HG02885 (cell line): ENCODE data around the gene BAX.

Source experiments
- ATAC-seq: cut with Tn5 transposase; IDR thresholded peaks from one replicate; pipeline ENCODE4 v1.9.1; 2021; ENCODE audit warnings: mild to moderate bottlenecking; ENCODE audit not compliant: unreplicated experiment, poor library complexity

The BAX gene

GRCh38 chr19:48961051-48961649 lies 6.5 kb downstream of the BAX start:
- no peak for ATAC-seq

- ATAC-seq = no peak
Measured at GRCh38 chr19:48961673-48962028, 7.0 kb downstream of the BAX start.

GRCh38 chr19:48962029-48962848 lies 7.6 kb downstream of the BAX start:
- ATAC-seq = peak; percentile 27

- ATAC-seq = no peak
Measured at GRCh38 chr19:48962849-48963165, 8.1 kb downstream of the BAX start.

- ATAC-seq = no peak
Measured at GRCh38 chr19:48963371-48964204, 8.9 kb downstream of the BAX start.

- ATAC-seq = no peak
Measured at GRCh38 chr19:48964205-48965039, 9.7 kb downstream of the BAX start.

GRCh38 chr19:48965040-48965805 lies 10.5 kb downstream of the BAX start, which contains the start of gene FTL:
TSS of gene FTL (plus strand) at chr19:48965309. CDS start at chr19:48965508, 199 bp downstream.
- ATAC-seq = peak; percentile 73

GRCh38 chr19:48965806-48966540 lies 11.3 kb downstream of the BAX start:
- ATAC-seq = peak; percentile 28

GRCh38 chr19:48966541-48967345 lies 12.1 kb downstream of the BAX start:
- no peak for ATAC-seq

- no peak for ATAC-seq
Measured at GRCh38 chr19:48967346-48968178, 12.9 kb downstream of the BAX start.

GRCh38 chr19:48968179-48968661 lies 13.5 kb downstream of the BAX start:
- no peak for ATAC-seq

- no peak for ATAC-seq
Measured at GRCh38 chr19:48968813-48969218, 14.1 kb downstream of the BAX start.

GRCh38 chr19:48969276-48970138 lies 14.8 kb downstream of the BAX start:
- no peak for ATAC-seq

- no peak for ATAC-seq
Measured at GRCh38 chr19:48970139-48970766, 15.6 kb downstream of the BAX start.

- ATAC-seq = peak; percentile 41
Measured at GRCh38 chr19:48970923-48971395, 16.3 kb downstream of the BAX start.
